Subcutaneous adipose tissue (tissue), 4 donors: ENCODE results near the gene GPRASP3. TPM values are rescaled to one million over a fixed set of nuclear protein-coding genes. Genes with fewer than 3 reads are reported as not detected.

ENCODE experiments used
- total RNA-seq, 4 donors: library from RNA; depleted of rRNA; stranded (reverse); fragments of >200 nt; gene quantifications; one replicate each; pipeline ENCODE4 v1.1.0, GENCODE V29; 2016
- TF ChIP-seq, protein P1 (sequence below): fragments of 450-650 bp; IDR thresholded peaks from one replicate; pipeline ENCODE4 v1.5.1; 2016; ENCODE audit warnings: low read depth, mild to moderate bottlenecking, control low read depth, antibody characterized with exemption, moderate library complexity

GPRASP3 gene
- total RNA-seq, 4 donors from 2014 or later, result 0.75 to 3.7 (median 2.1) TPM

DNA sequence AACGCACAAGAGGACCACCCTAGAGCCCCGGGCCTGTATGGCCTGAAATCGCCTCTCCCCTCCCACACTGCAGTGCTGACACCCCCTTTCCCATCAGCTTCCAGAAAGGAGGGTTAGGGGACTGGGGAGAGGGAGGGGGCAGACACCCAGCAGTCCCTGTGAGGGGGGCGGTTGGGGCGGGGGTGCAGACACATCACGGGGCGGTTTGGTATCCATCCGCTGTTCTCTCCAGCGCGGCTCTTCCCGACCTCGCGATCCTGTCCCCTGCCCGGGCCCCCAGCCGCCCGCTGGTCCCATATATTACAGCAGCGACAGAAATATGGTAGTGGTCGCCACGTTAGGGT is 8.7 kb upstream of the GPRASP3 start:
- TF ChIP-seq, protein P1, sequence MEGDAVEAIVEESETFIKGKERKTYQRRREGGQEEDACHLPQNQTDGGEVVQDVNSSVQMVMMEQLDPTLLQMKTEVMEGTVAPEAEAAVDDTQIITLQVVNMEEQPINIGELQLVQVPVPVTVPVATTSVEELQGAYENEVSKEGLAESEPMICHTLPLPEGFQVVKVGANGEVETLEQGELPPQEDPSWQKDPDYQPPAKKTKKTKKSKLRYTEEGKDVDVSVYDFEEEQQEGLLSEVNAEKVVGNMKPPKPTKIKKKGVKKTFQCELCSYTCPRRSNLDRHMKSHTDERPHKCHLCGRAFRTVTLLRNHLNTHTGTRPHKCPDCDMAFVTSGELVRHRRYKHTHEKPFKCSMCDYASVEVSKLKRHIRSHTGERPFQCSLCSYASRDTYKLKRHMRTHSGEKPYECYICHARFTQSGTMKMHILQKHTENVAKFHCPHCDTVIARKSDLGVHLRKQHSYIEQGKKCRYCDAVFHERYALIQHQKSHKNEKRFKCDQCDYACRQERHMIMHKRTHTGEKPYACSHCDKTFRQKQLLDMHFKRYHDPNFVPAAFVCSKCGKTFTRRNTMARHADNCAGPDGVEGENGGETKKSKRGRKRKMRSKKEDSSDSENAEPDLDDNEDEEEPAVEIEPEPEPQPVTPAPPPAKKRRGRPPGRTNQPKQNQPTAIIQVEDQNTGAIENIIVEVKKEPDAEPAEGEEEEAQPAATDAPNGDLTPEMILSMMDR, result no peak

DNA sequence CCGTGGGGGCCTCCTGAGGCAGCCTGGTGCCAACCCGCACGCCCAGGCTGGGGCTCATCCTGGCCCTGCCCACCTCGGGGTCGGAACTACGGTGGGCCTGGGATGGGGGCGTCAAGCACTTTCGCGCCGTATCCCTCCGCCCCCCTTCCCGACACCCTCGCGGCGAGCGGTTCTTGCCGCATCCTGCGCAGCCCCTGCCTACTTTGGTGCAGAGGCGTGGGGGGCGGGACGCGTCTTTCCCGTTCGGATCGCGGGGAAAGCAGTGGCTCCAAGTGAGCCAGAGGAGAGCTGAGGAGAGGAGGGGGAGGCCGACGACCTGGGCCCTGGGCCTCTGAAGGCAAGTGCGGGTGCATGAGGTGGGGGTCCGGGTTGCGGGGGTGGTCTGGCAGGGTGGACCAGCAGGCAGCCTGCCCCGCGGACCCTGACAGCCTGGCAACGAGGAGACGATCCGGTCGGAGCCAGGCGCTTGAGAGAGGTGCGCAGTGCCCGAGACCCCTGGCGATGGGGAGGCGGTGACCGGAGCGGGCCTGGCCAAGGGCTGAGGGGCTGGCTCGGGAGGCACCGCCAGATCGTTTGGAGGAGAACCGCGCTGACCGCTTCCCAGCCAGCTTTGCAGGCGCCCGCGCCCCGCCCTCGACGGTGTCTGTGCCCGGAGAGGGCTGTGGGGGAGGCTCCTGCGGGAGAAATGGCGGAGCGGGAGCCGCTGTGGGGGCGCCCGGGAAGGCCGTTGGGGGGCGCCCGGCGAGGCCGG is 8.2 kb upstream of the GPRASP3 start, which contains the start of gene GPRASP2:
Gene GPRASP2, plus strand, starts transcription at position 233 of the 751 bp plus-strand sequence. CDS start 2,422 bp downstream, outside the sequence.
- TF ChIP-seq, protein P1, result no peak

- TF ChIP-seq, protein P1, result no peak
Observed at GRCh38 chrX:102712981-102713625, 7.4 kb upstream of the GPRASP3 start.

DNA sequence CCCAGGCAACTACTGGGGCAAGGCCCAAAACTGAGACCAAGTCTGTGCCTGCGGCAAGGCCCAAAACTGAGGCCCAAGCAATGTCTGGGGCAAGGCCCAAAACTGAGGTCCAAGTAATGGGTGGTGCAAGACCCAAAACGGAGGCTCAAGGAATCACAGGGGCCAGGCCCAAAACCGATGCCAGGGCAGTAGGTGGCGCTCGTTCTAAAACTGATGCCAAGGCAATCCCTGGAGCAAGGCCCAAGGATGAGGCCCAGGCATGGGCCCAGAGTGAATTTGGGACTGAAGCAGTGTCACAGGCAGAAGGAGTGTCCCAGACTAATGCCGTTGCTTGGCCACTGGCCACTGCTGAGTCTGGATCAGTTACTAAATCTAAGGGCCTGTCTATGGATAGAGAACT is 5.5 kb upstream of the GPRASP3 start:
- TF ChIP-seq, protein P1, result no peak

DNA sequence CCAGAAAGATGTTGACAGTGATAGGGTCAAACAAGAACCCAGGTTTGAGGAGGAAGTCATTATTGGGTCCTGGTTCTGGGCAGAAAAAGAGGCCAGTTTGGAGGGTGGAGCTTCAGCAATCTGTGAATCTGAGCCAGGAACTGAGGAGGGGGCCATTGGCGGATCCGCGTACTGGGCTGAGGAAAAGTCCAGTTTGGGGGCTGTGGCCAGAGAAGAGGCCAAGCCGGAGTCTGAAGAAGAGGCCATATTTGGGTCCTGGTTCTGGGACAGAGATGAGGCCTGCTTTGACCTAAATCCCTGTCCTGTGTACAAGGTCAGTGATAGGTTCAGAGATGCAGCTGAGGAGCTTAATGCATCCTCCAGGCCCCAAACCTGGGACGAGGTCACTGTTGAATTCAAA is 4.6 kb upstream of the GPRASP3 start:
- TF ChIP-seq, protein P1, result no peak

GRCh38 chrX:102723456-102723855 is 2.9 kb downstream of the GPRASP3 start:
- TF ChIP-seq, protein P1, result no peak

DNA sequence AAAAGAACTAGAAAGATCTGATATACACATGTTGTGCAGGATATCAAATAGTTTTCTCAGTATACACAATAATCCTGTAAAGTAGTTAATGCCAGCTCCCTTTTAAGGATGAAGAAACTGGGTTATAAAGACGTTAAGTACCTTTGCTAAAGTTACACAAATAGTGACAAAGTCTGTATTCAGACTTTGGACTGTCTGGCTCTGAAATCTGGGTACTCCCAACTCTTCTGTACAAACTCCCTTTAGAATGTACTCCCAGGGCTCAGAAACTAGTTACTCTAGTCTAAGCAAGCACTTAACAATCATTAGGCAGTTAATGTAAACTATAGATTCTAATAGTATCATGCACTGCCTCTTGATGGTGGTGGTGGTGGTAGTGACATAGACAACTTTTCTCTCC is 7.2 kb downstream of the GPRASP3 start:
- TF ChIP-seq, protein P1, result no peak
